ENCODE measurements around the gene GALNT12. TPM values are rescaled to one million over a fixed set of nuclear protein-coding genes. Genes with fewer than 3 reads are reported as not detected.

GALNT12 gene
- total and polyA plus RNA-seq, 4 donors = 0.16 to 1.4 (median 0.25) TPM; not detected in 1

DNA sequence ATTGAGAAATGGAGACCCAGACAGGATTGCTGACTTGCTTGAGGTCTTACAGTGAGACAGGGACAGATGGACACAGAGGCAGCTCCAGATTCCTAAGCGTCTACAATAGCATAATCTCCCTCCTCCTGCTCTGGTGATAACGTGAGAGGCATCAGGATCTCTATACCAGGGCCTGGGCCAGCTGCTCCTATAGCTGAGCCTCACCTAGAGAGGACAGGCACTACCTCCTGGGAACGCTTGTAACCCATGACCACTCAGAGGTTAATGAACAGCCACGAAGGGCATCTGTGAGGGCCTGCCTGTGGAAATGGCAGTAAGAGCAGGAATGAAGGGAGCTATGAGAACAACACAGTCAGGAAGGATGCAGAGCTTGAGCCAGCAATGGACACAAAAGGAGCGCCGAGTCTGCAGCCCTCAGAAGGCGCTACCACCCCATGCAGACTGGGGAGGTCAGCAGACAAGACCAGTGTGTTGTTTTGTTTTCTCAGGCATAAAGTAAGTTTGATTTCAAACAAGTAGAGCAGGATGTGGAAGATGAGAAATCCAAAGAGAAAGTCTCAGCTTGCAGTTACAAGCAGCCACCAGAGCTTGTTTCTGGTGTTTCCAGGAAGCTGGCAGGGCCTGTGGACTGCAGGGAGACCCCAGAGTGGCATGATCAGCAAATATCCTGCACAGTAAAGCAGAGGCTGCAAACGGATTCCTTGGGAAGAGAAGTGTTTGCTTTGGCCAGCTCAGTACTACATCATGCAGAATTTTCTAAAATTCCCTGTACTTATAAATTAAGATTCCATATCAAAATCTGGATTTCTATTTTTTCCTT lies 28.5 kb upstream of the GALNT12 start:
- Histone ChIP-seq H3K9me3 (ENCODE audit: control insufficient read depth in 4 of 4, low read length in 3 of 4) (no peaks in the 10 kb centered on the region), H3K9ac (ENCODE audit: low read depth in 1 of 2, low read length in 2 of 2) (no peak overlapping the region), H3K4me1 (ENCODE audit: control insufficient read depth in 4 of 4, insufficient read depth in 4 of 4, low read length in 3 of 4) (no peaks in the 10 kb centered on the region), H3K4me3 (ENCODE audit: low read depth in 1 of 3, low read length in 3 of 3) (no peak overlapping the region), H3K36me3 (ENCODE audit: control insufficient read depth in 4 of 4, insufficient read depth in 3 of 4, low read depth in 1 of 4, low read length in 3 of 4) (peaks cover 0 to 2% (median 0%) of the 10 kb centered on the region in 4 donors), H3K27ac (ENCODE audit: low read depth in 1 of 2, low read length in 2 of 2) (no peak overlapping the region), H3K27me3 (ENCODE audit: control insufficient read depth in 4 of 4, insufficient read depth in 4 of 4, low read length in 3 of 4) (no peaks in the 10 kb centered on the region)
- WGBS = 73% methylated on average over 8 of the region's 8 CpGs
- TF ChIP-seq FOXA2 (IDR thresholded peaks at IDR 0.05) (no peak), CTCF (IDR thresholded peaks at IDR 0.05; ENCODE audit: low read depth, low read length, missing input control) (no peak), FOXA1 (IDR thresholded peaks at IDR 0.05) (no peak), NR2F2 (IDR thresholded peaks at IDR 0.05) (no peak), RAD21 (IDR thresholded peaks at IDR 0.05) (no peak), RXRA (IDR thresholded peaks at IDR 0.05) (no peak)
- TF ChIP-seq, protein P1, sequence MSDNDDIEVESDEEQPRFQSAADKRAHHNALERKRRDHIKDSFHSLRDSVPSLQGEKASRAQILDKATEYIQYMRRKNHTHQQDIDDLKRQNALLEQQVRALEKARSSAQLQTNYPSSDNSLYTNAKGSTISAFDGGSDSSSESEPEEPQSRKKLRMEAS (IDR thresholded peaks at IDR 0.05) = no peak
- TF ChIP-seq, protein P2, sequence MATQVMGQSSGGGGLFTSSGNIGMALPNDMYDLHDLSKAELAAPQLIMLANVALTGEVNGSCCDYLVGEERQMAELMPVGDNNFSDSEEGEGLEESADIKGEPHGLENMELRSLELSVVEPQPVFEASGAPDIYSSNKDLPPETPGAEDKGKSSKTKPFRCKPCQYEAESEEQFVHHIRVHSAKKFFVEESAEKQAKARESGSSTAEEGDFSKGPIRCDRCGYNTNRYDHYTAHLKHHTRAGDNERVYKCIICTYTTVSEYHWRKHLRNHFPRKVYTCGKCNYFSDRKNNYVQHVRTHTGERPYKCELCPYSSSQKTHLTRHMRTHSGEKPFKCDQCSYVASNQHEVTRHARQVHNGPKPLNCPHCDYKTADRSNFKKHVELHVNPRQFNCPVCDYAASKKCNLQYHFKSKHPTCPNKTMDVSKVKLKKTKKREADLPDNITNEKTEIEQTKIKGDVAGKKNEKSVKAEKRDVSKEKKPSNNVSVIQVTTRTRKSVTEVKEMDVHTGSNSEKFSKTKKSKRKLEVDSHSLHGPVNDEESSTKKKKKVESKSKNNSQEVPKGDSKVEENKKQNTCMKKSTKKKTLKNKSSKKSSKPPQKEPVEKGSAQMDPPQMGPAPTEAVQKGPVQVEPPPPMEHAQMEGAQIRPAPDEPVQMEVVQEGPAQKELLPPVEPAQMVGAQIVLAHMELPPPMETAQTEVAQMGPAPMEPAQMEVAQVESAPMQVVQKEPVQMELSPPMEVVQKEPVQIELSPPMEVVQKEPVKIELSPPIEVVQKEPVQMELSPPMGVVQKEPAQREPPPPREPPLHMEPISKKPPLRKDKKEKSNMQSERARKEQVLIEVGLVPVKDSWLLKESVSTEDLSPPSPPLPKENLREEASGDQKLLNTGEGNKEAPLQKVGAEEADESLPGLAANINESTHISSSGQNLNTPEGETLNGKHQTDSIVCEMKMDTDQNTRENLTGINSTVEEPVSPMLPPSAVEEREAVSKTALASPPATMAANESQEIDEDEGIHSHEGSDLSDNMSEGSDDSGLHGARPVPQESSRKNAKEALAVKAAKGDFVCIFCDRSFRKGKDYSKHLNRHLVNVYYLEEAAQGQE (IDR thresholded peaks at IDR 0.05) = no peak
- DNase-seq (ENCODE audit: low spot score) = no peak

DNA sequence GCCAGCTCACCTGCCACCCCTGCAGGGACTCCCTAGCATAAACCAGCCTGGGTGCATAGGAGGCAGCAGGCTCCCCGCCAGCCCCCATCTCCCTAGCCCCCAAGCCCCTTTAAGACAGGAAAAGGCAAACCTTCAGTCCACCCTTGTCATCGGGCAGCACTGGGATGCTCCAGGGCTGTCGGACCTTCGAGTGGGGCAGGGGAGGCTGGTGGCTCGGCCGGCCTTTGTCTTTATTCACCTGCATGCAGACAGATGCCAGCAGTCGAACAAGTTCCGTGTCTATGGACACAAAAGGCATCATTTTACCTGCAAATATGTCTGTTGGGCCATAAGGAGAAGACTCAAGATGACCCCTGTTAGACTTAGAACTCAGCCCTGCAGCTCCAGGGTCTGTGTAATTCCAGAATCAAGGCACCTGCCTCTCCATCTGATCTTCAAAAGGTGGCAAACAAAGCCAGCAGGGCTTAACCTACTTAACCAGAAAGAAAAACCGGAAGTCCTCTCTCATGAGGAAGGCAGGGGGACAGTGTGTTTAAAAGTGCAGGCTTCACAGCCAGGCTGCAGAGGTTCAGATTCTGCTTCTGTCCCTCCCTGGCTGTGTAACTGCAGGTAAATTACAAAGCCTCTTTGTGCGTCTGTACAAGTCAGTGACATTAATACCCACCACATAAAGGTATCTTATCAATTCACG lies 27.3 kb upstream of the GALNT12 start:
- Histone ChIP-seq H3K9me3 (ENCODE audit: control insufficient read depth in 4 of 4, low read length in 3 of 4) (no peaks in the 10 kb centered on the region), H3K27ac (ENCODE audit: low read depth in 1 of 2, low read length in 2 of 2) (no peak overlapping the region), H3K9ac (ENCODE audit: low read depth in 1 of 2, low read length in 2 of 2) (no peak overlapping the region), H3K4me3 (ENCODE audit: low read depth in 1 of 3, low read length in 3 of 3) (no peak overlapping the region), H3K36me3 (ENCODE audit: control insufficient read depth in 4 of 4, insufficient read depth in 3 of 4, low read depth in 1 of 4, low read length in 3 of 4) (peaks cover 0 to 2% (median 0%) of the 10 kb centered on the region in 4 donors), H3K4me1 (ENCODE audit: control insufficient read depth in 4 of 4, insufficient read depth in 4 of 4, low read length in 3 of 4) (no peaks in the 10 kb centered on the region), H3K27me3 (ENCODE audit: control insufficient read depth in 4 of 4, insufficient read depth in 4 of 4, low read length in 3 of 4) (no peaks in the 10 kb centered on the region)
- no peak for DNase-seq (ENCODE audit: low spot score)
- WGBS = 97% methylated on average over 11 of the region's 11 CpGs
- TF ChIP-seq, protein P3, sequence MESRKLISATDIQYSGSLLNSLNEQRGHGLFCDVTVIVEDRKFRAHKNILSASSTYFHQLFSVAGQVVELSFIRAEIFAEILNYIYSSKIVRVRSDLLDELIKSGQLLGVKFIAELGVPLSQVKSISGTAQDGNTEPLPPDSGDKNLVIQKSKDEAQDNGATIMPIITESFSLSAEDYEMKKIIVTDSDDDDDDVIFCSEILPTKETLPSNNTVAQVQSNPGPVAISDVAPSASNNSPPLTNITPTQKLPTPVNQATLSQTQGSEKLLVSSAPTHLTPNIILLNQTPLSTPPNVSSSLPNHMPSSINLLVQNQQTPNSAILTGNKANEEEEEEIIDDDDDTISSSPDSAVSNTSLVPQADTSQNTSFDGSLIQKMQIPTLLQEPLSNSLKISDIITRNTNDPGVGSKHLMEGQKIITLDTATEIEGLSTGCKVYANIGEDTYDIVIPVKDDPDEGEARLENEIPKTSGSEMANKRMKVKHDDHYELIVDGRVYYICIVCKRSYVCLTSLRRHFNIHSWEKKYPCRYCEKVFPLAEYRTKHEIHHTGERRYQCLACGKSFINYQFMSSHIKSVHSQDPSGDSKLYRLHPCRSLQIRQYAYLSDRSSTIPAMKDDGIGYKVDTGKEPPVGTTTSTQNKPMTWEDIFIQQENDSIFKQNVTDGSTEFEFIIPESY (IDR thresholded peaks at IDR 0.05) = no peak
- no peak for TF ChIP-seq GABPA (IDR thresholded peaks at IDR 0.05 in 1 of 2, conservative IDR thresholded peaks at IDR 0.05 in 1 of 2)
- no peak for TF ChIP-seq SP1 (IDR thresholded peaks at IDR 0.05)
- TF ChIP-seq CTCF (IDR thresholded peaks at IDR 0.05; ENCODE audit: low read depth, low read length, missing input control) = no peak
- no peak for TF ChIP-seq FOXA2 (IDR thresholded peaks at IDR 0.05)
- TF ChIP-seq HNF4A (conservative IDR thresholded peaks at IDR 0.05) = no peak
- no peak for TF ChIP-seq RAD21 (IDR thresholded peaks at IDR 0.05)
- TF ChIP-seq EGR1 (IDR thresholded peaks at IDR 0.05; ENCODE audit: low read depth in 2 of 2) = no peak
- TF ChIP-seq TAF1 (conservative IDR thresholded peaks at IDR 0.05) = no peak
- no peak for TF ChIP-seq JUND (IDR thresholded peaks at IDR 0.05)
- TF ChIP-seq, protein P1 (IDR thresholded peaks at IDR 0.05) = no peak
- TF ChIP-seq, protein P2 (IDR thresholded peaks at IDR 0.05) = no peak
